HG02759 (cell line): ENCODE measurements around the gene PDS5B.
"Not testable (repeated sequence)": the region's sequence is repeated elsewhere in the genome, so short reads cannot be mapped to it uniquely, and the experiment has no call there.

Experiments used
- ATAC-seq: cut with Tn5 transposase; IDR thresholded peaks from one replicate; pipeline ENCODE4 v1.9.1; 2021; ENCODE audit warnings: mild to moderate bottlenecking, moderate library complexity; ENCODE audit not compliant: unreplicated experiment

Gene PDS5B

DNA sequence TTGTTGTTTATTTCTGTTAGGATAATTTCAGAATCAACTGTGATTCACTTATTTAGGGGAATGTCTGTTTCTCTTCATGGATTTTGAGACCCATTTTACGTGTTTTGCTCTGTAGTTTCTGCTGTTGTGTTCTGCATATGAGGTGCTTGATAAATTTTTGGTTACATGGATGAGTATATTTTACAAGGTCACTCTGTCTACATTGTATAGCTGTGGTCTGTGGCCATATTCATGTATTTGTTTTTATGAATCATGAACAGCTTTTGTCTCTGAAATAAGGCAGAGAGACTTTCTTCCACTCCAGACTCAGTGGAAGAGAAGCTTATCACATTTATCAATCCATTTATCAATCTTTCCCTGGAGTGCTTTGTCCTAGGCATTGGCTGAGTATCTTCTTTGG lies 56.6 kb downstream of the PDS5B start:
- no peak for ATAC-seq

DNA sequence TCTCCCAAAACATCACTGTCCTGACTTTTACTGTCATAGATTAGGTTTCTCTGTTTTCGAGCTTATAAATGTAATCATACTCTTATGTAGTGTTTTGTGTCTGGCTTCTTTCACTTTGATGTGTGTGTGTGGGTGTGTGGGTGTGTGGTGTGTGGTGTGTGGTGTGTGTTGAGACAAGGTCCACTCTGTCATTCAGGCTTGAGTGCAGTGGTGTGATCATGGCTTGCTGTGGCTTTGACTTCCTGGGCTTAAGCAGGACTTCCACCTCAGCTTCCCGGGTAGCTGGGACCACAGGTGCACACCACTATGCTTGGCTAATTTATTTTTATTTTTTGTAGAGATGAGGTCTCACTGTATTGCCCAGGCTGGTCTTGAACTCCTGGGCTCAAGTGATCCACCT lies 59.6 kb downstream of the PDS5B start:
- peak; percentile 53 for ATAC-seq

DNA sequence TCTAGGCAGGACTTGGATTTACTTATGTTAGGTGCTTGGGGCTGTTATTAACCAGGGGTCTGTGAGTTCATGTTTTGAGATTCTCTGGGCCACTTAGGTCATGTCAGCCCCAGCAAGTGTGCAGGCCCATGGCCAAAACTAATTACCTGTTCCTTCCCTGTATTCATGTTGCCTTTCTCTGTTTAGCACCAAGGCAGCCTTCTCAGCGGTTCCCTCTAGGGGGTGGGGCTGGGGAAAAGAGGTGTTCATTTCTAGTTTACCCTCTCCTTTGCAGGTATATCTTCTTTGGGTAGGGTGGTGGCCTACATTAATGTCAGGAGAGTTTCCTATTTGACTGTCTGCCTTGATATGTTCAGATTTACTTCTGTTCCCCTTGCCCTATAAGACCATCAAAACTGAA lies 61.7 kb downstream of the PDS5B start:
- ATAC-seq: no peak

DNA sequence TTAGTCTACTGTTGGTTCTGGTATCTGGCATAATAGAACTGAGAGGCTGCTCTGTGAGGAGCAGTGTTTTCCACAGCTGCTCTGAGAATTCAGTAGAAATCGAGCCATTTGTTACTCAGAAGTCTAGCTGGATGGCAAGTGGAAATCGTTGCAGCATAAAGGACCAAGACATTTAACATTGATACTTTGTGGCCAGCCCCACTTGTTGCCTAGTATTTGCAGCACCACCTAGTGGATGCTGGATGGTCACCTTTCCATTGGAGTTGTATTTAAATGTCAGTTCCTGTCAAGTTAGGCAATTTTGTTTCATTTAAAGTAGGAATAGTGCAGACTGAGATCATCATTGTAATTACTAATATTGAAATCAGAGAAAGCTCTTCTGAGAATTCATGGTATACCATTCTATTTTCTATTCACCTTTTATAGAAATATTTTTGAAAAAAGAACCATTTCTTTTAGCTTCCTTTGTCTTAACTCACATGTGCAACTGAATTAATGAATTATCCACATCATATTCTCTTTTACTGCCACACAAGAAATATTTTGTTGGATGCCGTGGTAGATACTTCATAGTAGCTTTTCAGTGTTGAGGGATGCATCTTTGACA lies 64.6 kb downstream of the PDS5B start:
- ATAC-seq: peak; percentile 69

DNA sequence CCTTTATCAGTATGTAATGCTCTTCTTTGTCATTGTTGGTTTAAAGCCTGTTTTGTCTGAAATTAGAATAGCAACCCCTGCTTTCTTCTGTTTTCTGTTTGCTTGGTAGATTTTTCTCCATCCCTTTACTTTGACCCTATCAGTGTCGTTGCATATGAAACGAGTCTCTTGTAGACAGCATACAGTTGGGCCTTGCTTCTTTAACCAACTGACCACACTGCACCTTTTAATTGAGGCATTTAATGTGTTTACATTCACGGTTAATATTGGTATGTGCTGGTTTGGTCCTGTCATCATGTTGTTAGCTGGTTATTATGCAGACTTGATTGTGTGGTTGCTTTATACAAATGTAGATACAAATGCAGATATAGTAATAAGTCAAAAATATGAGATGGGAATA lies 71.1 kb downstream of the PDS5B start:
- no peak for ATAC-seq

DNA sequence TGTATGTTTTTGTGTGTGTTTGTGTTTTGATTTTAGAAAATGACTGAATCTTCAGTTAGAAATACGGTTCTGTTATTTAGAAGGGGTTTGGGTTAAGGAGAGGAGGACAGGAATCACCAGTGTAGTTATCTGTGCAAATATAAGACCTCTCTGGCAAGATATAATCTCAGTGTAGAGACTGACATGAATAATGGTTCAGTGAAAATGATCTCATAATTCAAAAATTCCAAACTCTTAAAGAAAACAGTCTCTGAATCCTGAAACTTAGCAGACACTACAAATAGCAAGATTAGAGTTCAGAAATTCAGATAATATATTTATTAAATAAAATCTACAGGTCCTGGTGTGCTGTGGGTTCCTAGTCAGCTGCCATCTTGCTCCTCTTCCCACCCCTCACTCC lies 73.5 kb downstream of the PDS5B start:
- no peak for ATAC-seq

DNA sequence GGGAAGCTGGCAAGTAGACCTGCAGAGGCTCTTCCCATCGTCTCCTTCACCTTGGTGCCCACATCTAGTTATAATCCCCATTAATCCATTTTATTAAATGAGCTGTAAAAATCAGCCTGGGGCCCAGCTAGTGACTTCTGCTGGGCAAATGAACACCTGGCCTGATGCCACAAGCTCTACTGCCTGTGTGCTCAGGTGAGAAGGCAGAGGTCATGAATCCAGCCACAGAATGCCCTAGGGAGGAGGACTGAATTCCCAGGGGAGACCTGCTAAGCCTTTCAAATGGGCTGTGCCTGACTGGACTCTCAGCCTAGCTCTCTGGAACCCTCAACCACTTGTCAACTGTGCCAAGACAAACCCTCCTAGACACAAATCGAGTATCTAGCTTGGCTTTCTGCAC lies 74.0 kb downstream of the PDS5B start:
- ATAC-seq: no peak

DNA sequence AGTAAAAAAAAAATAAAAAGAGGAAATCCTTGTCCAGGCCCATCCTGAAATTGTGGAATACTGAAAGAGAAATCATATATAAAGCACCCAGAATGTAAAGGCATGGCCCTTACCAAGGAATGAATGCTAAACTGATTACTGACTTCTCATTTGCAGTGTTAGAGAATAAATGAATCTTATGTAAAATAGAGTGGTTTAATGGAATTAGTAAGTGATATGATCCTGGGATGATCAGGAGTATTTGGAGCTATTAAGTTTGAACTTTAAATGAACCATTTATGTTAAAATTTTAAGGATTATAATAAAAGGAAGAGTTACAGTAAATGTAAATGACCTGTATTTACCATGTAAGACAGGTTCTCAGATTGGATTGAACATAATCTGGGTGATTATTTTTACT lies 75.4 kb downstream of the PDS5B start:
- ATAC-seq: no peak

DNA sequence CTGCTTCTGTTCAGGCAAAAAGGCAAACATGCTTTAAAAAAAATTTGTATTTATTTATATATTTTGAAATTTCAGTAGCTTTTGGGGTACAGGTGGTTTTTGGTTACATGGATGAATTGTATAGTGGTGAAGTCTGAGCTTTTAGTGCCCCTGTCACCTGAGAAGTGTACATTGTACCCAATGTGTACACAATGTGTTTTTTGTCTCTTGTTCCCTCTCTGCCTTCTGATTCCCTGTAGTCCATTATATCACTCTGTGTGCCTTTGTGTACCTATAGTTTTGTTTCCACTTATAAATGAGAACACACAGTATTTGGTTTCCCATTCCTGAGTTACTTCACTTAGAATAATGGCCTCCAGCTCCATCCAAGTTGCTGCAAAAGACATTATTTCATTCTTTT lies 77.4 kb downstream of the PDS5B start:
- ATAC-seq: no peak

DNA sequence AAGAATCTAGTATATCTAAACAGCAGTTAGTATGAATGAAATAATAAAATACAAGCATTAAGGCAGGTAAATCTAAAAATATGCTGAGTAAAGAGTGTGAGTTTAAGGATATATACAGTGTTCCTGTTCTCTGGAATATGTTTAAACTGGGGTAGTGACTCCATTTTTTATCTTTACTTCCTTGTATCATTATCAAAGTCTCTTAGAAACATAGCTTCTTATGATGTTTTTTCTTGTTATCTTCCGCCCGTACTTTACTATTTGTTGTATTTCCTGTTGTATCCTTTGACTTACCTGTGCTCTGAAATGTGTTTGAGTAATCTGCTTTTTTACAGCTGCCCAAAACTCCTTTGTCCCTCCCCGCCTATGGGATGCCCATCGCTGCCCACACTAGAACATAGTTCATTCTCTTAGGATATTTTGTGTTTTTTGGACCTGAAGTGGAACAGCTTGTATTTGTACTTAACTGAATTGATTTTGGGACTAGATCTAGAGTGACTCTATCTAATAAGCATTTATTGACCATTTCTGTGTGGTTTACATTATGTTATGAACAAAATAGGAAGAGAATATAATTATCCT lies 80.8 kb downstream of the PDS5B start:
- ATAC-seq: no peak

DNA sequence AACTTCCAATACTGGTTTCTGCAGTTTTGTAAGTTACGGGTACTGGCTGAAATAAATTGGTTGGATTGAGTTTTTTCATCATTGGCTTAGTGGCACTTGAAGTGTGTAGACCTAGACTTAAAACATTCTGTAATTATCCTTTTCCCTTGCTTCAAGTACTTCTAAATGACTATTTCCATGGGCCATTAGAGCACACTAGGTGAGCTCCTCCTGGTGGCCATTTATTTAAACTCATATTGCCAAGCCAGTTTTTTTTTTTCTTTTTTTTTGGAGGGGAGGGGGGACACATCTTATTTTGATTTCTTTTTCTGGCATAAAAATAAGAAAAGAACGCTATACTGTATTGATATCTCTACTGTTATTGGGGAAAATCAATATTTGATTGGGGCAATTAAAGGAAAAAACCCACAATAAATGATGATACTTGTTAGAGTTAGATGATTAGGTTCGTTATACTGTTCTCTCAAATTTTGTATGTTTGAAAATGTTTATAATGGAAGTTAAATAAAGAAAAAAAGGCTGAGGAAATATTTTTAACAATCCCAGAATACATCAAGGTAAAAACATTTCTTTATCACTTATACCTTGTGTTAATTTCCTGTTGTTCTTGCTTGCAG lies 82.9 kb downstream of the PDS5B start:
- ATAC-seq: peak; percentile 45

DNA sequence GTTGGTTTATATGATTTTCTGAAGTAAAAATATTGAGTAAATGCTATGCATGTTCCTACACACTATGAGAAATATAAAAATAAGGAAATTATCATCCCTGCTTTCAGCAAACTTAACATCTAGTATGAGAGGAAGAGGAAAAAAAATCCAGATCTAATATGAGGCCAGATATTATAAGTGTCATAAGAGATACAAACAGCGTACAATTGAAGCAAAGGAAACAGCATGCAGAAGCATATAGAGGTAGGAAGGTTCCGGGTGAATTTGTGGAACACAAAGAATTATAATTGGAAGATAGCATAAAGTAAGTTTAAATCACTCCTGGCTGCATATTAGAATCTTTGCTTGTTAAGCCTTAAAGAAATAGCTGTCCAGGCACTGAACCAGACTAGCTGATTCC lies 88.3 kb downstream of the PDS5B start:
- no peak for ATAC-seq

DNA sequence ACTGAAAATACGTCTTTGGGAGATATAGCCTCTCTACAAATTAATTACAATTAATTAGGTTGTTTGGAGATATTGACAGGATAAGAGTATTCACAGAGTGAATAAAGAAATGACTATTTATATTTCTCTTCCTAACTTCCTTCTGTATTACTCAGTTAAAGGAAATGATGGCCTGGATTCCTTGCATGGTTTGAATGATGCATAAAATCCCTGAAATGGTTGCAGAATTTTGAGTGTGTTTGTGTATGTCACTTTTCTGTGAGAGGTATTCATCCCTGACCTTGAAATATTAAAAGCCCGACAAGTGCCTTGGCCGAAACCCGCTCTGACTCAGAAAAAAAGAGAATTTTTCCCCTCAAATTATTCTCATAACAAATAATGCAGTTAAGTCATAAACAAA lies 90.0 kb downstream of the PDS5B start:
- no peak for ATAC-seq

DNA sequence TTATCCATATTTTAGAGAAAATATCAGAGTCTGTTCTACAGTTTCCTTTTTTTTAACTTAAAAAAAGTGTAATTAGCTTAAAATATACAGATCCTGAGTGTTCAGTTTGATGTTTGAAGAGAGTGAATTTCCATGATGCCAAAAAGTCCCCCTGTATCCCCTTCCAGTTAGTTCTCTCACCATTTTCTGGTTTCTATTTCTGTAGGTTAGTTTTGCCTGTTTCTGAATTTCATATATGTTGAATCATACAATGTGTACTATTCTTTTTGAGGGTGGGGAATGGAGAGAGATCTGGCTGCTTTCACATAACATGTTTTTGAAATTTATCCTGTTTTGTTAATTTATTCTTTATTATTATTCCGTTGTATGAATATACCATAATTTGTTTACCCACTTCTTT lies 95.9 kb downstream of the PDS5B start:
- ATAC-seq: no peak

DNA sequence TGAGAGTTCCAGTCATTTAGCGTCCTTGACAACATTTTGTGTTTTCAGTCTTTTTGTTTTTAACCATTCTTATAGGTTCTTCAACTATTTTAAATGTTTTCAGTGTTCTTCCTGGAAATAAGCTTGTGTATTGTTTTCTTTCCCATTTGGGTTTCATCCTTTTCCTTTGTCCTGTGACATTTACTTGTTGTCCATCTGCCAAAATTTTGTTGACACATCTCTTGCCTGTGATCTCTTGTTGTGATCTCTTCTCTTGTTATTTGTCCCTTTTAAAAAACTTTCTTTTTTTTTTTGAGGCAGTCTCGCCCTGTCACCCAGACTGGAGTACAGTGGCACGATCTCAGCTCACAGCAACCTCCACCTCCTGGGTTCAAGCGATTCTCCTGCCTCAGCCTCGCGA lies 96.5 kb downstream of the PDS5B start:
- no peak for ATAC-seq

DNA sequence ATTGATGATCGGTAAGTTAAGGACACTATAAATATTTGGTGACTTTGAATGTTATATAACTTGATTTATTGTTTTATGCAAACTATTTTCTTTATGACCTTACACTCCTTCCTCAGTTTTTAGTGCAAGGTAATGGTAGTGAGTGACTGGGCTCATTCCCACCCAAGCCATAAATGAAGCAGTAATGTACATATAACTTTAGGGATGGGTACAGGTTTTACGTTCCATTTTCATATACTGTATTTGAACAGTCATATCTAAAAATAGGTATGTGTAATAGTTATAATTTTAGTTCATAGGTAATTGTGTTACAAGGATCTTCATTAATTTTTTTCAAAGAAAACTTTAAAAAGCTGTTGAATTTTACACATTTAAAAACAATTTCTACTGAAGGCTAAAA lies 101.0 kb downstream of the PDS5B start:
- no peak for ATAC-seq

DNA sequence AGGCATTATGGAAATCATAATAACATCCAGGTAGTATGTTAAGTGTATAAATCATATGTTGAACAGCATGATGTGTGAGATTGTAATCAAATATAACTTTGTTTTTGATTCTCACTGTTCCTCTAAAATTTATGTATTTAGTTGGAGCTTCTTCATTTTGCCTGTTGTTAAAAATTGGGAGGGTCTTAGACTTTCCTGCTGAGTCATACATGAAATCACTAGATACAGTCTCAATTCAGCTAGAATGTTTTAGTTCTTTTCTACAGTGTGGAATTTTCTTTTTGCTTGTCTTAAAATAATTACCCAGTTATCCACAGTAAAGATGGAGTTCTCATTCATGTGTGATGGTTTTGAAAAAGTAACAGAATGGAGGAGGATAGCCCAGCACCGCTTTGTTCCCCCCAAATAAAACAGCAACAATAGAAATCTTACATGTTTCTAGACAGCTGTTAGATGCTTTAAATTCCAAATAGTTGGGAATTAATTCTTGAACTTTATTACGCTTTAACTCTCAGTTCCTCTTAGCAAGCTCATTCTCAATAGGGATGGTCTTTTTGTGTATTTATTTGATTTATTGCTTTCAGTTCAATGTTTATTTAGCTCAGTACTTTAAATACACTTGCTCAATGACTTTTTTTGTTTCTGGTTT lies 109.5 kb downstream of the PDS5B start:
- no peak for ATAC-seq

DNA sequence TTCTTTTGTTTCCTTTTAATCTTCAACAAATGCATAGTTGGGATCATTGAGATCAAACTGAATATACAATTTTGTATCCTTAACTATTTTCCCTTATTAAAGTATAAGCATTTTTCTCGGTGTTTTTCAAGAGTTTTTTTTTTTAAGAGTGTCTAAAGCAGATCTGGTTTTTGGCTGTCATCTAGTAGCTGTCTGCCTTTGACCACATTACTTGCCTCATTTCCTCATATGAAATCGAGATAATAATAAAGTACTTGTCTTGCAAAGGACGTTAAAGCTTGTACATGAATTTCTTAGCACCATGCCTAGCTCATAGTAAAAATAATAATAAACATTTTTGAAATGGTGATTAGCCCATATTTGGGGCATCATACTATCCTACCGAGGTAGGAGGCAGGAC lies 121.2 kb downstream of the PDS5B start:
- ATAC-seq: no peak

DNA sequence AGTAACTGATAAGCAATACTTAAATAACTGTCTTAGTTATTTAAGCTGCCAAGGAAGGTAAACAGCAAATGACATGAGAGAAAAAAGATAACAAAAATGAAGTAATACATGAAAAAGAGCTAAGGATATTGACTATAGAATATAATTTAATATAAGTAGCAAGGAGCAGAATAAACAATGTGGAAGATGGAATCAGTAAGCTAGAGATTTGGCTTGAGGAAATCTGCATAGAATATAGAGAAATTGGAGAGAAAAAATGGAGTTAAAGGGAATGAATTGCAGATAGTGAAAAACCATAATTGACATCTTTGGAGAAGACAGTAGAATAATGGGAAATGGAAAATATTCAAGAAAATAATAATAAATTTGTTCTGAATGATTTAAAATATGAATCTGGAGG lies 127.1 kb downstream of the PDS5B start:
- no peak for ATAC-seq

DNA sequence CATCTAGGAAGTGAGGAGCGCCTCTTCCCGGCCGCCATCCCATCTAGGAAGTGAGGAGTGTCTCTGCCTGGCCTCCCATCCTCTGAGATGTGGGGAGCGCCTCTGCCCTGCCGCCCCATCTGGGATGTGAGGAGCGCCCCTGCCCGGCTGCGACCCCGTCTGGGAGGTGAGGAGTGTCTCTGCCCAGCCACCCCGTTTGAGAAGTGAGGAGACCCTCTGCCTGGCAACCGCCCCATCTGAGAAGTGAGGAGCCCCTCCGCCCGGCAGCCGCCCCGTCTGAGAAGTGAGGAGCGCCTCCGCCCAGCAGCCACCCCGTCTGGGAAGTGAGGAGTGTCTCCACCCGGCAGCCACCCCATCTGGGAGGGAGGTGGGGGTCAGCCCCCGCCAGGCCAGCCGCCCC lies 129.9 kb downstream of the PDS5B start:
- ATAC-seq: not testable (repeated sequence)

DNA sequence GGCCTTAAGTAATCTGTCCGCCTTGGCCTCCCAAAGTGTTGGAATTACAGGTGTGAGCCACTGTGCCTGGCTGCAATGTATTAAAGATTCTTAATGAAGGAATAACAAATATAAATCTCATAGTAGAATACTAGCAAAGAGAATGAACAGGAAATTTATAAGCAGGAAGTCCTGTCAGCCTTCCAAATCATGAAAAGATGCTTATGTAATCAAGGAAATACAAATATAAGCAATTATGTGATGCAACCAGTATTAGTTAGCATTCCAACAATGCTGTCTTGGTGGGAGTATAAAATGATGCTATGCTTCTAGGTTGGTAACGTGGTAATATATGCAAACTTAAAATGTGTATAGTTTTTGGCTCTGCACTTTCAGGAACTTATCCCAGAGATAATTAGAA lies 133.8 kb downstream of the PDS5B start:
- ATAC-seq: no peak
